COLO829 (cell line): Measurements from ENCODE around the gene PPP4R4.
"Not testable (repeated sequence)": the region's sequence is repeated elsewhere in the genome, so short reads cannot be mapped to it uniquely, and the experiment has no call there.

Source experiments
- DNase-seq: peaks from one replicate; pipeline ENCODE4 v3.0.0; 2012; ENCODE audit warnings: low spot score

Gene PPP4R4

DNA sequence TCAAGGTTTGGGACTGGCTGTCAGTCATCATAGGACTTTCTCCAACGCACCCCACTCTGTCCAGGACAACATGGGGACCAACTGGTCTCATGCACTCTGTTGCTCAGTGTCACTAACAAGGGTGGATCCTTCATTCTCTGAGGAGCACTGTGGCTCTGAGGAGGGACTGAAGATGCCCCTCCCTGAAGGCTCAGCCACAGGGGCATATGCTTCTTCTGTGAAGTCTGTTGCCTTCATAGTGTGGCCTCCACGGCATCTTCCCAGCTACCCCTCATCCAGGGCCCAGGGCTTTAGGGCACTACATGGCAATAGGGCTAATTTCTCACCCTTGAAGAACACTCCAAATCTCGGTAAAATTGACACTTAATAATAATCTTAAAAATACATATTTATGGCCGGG is 30.4 kb upstream of the PPP4R4 start:
- no peak for DNase-seq

GRCh38 chr14:94144765-94145164 is 29.4 kb upstream of the PPP4R4 start:
- no peak for DNase-seq

- DNase-seq, result no peak
These were observed 28.1 kb upstream of the PPP4R4 start for GRCh38 chr14:94145902-94146527.

GRCh38 chr14:94152676-94153075 is 21.4 kb upstream of the PPP4R4 start:
- DNase-seq, result no peak

- DNase-seq, result no peak
These were observed 20.3 kb upstream of the PPP4R4 start for GRCh38 chr14:94153750-94154342.

GRCh38 chr14:94156143-94156542 is 18.0 kb upstream of the PPP4R4 start:
- not testable (repeated sequence) for DNase-seq

DNA sequence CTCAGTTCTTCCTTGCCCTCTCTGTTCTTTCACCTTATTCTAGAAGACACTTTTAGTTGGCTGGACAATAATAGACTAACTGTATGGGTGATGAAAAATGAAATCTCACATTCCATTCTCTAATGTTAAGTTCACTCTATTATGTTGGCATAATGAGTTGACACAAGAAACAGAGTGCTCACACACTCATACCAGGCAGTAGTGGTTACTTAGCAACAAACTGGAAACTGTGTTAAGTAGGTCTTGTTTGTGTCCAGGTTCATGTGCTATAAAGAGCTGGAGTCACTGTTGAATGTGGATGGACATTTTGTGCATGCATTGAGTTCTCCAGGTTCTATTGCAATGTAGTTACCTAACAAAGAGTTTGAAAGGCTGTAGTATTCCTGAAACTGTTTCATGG is 16.9 kb upstream of the PPP4R4 start:
- DNase-seq, result no peak

DNA sequence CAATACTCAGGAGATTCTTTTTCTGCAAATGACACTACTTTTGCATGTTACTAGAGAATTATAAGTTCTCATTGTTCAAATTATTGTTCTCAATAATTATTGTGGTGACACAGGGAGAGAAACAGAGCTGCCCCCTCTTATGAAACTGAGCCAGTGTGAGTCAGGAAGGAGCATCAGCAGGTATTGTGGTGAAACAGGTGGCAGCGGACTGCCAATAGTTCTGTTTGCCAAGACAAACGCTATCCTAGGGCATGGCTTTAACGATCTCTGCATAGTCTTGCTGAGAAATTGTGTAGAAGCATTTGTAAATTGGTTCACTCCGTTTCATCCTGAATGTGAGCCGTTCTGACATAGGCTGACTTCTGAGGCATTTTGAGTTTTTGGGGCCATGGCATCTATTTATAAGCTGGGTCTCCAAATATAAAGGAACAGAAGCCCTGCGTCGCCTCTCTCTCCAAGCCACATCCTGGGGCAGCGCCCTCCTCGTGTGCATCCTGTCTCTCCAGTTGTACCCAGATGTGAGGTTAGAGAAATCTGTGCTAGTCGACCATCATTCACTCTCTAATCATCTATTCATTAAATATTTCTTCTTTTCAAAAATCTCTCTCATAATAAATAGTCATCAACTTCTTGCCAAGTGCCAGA is 15.8 kb upstream of the PPP4R4 start:
- DNase-seq, result no peak

DNA sequence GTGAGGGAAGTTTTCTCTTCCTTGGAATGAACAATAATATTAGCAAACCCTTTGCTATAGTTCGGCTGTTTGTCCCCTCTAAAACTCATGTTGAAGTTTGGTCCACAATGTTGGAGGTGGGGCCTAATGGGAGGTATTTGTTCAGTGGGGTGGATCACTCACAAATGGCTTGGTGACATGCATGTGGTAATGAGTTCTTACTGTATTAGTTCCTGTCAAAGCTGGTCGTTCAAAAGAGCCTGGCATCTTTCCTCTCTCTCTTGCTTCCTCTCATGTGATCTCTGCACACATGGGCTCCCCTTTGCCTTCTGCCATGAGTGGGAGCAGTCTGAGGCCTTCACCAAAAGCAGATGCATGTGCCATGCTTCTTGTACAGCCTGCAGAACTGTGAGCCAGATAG is 13.1 kb upstream of the PPP4R4 start:
- no peak for DNase-seq

DNA sequence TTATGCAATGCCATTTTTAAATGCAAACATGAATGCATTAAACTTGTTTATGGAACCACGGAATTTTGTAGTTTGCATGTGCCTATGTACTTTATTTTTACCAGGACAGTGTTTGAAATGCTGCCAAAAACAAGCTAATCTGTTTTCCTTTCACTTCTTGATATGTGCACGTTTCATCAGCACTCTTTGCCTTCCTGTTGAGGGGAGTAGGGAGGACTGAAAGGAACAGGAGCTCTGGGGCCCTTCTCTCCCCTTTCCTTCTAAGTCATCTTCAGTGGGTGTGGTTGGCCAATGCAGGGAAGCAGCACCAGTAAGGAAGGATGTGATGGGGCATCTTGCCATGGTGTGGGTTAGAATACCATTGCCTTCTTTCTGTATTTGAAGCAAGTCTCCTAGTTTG is 12.1 kb upstream of the PPP4R4 start:
- DNase-seq, result no peak

GRCh38 chr14:94162466-94162865 is 11.7 kb upstream of the PPP4R4 start:
- DNase-seq, result no peak

DNA sequence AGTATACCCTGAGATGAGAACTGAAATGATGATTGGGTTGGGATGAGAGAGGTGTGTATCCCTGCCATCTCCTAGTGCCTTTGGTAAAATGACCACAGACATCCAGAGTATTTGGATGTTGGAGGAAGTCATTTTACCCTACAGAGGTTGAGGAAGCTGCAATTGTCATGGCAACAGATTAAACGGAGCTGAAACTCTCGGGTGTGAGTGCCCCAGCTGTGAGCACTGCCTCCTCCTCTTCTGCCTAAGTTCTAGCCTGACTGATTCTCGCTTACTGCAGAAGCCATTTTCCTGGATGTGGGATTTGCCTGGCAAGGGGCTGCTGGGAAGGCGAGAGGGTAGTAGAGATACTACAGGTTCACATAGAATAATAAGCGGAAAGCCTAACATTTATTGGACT is 10.3 kb upstream of the PPP4R4 start:
- DNase-seq, result no peak

DNA sequence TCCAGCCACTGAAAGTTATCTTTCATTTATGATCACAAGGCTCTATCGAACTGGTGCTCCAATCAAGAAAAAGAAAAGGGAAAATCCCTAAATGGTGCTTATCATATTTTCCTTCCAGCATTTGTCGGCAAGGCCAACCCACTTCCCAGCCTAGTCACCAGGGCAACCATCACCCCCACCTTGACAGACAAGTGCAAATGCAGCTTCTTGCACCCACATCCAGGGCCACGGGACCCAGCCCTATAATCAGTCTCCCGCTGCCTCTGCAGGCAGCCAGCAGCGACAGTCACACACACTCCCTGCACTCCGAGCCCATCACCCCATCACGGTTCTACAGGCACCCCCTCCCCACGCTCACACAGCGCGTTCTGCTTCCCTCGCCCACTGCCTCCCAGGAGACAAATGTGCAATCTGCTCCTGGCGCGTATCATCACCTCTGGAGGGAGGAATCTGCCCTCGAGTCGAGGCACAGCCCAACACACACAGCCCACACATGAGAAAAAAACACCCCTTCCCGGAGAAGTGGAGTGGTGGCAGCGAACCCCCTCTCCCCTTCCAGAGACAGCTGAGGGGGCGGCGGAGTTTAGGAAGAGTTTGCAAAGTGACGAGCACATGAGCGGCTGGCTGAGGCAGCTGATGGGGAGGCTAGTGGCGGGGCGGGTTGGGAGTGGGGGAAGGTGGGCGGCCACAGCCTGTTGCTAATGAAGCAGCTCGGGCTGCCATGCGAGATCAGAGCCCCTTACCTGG is 9.3 kb upstream of the PPP4R4 start:
- DNase-seq, result no peak

DNA sequence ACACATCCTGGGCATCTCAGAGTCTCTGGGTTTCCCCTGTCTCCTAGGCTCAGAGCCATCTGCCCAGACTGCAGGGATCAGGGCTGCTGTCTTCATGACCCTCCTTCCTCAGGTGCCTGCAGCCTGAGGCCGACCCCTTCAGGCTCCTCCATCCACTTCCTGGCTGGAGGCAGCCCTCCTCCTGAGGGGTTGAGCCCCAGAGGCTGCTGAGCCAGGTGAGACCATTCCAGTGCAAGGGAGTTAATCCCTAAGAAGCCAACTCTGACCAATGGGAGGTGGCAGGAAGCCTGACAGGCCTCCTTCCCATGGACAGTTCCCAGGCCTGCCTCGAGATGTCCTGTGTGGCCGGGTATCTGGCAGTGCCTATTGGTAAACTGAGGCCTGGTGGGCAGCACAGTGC is 8.4 kb upstream of the PPP4R4 start:
- DNase-seq, result no peak

GRCh38 chr14:94170136-94170535 is 4.0 kb upstream of the PPP4R4 start:
- DNase-seq, result no peak

- no peak for DNase-seq
These were observed 2.9 kb upstream of the PPP4R4 start for GRCh38 chr14:94171208-94171607.

GRCh38 chr14:94172545-94172944 is 1.6 kb upstream of the PPP4R4 start:
- no peak for DNase-seq

DNA sequence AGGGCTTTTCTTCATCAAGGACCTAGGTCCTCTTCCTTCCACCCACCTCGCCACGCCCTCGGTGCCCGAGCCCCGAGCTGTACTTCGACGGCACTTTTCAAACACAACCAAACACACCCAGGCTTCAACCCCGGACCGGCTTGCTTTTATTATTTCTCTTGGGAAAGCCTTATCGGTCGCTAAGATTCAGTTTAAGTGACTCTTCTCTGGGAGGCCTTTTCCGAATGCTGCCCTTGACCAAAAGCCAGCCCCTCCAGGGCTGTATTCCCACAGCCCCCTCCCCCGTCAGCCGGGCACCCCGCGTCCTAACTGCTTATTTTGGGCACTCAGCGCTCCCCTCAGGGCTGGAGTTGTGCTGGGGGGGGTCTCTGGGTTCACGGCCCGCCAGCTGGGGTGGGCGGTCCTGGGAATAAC is 644 bp upstream of the PPP4R4 start:
- no peak for DNase-seq

DNA sequence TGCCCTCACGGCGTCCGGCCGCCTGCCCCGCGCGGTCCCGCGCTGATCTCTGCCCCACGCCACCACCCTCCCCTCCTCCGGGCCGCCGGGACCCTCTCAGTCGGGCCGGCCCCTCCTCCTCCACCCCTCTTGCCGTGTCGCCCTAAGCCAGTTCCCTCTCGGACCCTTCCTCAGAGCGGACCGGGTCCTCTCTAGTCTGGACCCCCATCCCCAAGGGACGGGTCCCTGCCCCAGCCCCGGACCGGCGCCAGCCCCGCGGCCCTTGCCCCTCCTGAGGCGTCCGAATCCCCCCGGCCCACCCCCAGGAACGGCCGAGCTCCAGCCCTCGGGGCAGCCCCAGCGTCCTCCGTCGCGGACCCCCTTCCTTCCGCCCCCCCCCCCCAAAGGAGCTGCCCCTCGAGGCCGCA is 485 bp downstream of the PPP4R4 start:
- no peak for DNase-seq

- DNase-seq, result no peak
These were observed 1.1 kb downstream of the PPP4R4 start for GRCh38 chr14:94175011-94175745.

DNA sequence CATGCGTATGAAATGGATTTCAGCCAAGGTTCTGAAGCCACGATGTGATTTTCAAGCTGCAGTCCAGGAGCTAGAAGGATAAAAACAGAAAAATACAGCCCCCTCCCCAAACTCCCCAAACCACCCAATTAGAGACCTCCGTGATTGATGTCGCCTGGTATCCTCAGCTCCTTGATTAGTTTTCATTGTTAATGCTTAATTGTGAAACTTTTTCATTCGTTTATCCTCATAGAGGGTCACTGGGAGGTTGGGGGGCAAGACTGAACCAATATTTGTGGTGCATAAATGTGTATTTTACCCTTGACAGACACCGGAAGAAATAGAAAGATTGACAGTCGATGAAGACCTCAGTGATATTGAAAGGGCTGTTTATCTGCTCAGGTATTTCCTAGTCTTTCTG is 1.6 kb downstream of the PPP4R4 start:
- DNase-seq, result no peak

GRCh38 chr14:94176808-94177207 is 2.7 kb downstream of the PPP4R4 start:
- no peak for DNase-seq
